Measurements from ENCODE around the gene CTNNA3. TPM values are rescaled to one million over a fixed set of nuclear protein-coding genes. Genes with fewer than 3 reads are reported as not detected.

CTNNA3 gene
- total RNA-seq, 2 donors from 2014 or later, result 20.3 to 23.8 TPM

DNA sequence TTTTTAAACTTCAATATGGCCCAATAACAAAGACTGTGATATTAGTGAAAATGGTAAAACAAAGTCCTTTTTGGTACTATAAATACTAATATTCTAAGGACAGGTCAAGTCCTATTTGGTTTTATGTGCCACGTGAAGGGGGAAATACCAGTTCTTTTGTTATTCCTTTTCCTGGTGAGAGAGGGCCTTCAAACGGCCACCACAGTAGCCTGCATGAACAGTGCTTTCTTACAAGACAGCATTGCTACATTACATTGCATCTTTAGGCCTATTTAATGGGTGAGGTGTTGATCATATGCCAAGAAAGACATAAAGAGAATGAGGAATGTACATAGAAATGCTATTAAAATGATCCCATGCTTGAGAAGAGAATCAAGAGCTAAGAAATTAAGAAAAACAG lies 555.4 kb downstream of the CTNNA3 start:
- TF ChIP-seq, protein P1, sequence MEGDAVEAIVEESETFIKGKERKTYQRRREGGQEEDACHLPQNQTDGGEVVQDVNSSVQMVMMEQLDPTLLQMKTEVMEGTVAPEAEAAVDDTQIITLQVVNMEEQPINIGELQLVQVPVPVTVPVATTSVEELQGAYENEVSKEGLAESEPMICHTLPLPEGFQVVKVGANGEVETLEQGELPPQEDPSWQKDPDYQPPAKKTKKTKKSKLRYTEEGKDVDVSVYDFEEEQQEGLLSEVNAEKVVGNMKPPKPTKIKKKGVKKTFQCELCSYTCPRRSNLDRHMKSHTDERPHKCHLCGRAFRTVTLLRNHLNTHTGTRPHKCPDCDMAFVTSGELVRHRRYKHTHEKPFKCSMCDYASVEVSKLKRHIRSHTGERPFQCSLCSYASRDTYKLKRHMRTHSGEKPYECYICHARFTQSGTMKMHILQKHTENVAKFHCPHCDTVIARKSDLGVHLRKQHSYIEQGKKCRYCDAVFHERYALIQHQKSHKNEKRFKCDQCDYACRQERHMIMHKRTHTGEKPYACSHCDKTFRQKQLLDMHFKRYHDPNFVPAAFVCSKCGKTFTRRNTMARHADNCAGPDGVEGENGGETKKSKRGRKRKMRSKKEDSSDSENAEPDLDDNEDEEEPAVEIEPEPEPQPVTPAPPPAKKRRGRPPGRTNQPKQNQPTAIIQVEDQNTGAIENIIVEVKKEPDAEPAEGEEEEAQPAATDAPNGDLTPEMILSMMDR (IDR thresholded peaks at IDR 0.05), result no peak

DNA sequence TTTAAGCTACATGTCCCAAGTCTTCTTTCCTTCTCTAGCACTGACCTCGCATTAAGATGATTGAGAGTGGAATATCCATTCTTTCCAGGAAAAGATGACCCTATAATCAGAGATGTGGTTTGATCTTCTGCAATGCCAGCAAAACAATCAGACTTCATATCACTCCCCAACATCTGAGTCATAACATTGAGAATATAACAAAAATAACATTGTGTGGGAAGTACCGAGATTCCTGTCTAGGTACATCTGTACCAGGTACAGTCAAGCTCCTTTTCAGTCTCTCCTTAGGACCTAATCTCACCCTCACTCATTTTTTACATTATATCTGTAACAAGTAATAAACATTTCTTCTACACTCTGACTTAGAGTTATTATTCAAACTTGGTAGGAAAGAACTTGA lies 568.6 kb downstream of the CTNNA3 start:
- TF ChIP-seq, protein P1 (IDR thresholded peaks at IDR 0.05), result no peak
- H3K4me1 ChIP-seq, result no peaks in the 10 kb centered on the region
- DNase-seq (ENCODE audit: low spot score), result no peak
- no peak overlapping the region for H3K27ac ChIP-seq
- no peak overlapping the region for H3K4me3 ChIP-seq
- H3K9me3 ChIP-seq, result no peaks in the 10 kb centered on the region
- no peaks in the 10 kb centered on the region for H3K36me3 ChIP-seq
- H3K27me3 ChIP-seq, result no peaks in the 10 kb centered on the region

More for the DNA sequence above, 555.4 kb downstream of the CTNNA3 start:
- no peak for DNase-seq (ENCODE audit: low spot score)
- Histone ChIP-seq H3K36me3 (no peaks in the 10 kb centered on the region), H3K27me3 (no peaks in the 10 kb centered on the region), H3K4me3 (no peak overlapping the region), H3K27ac (no peak overlapping the region), H3K9me3 (no peaks in the 10 kb centered on the region), H3K4me1 (no peaks in the 10 kb centered on the region)

GRCh38 chr10:67119651-67120050 lies 576.3 kb downstream of the CTNNA3 start:
- H3K27ac ChIP-seq, result no peak overlapping the region
- no peaks in the 10 kb centered on the region for H3K9me3 ChIP-seq
- no peaks in the 10 kb centered on the region for H3K36me3 ChIP-seq
- H3K4me3 ChIP-seq, result no peak overlapping the region
- TF ChIP-seq, protein P1 (IDR thresholded peaks at IDR 0.05), result no peak
- H3K27me3 ChIP-seq, result no peaks in the 10 kb centered on the region
- peaks cover 0 to 7% of the 10 kb centered on the region in 2 donors for H3K4me1 ChIP-seq
- no peak for DNase-seq (ENCODE audit: low spot score)

GRCh38 chr10:67115972-67116371 lies 580.0 kb downstream of the CTNNA3 start:
- TF ChIP-seq, protein P1 (IDR thresholded peaks at IDR 0.05), result no peak
- Histone ChIP-seq H3K36me3 (no peaks in the 10 kb centered on the region), H3K4me1 (peaks cover 0 to 7% of the 10 kb centered on the region in 2 donors), H3K4me3 (no peak overlapping the region), H3K27ac (no peak overlapping the region), H3K9me3 (no peaks in the 10 kb centered on the region), H3K27me3 (no peaks in the 10 kb centered on the region)
- DNase-seq (ENCODE audit: low spot score), result no peak

GRCh38 chr10:67114945-67115344 lies 581.0 kb downstream of the CTNNA3 start:
- H3K4me3 ChIP-seq, result no peak overlapping the region
- no peaks in the 10 kb centered on the region for H3K36me3 ChIP-seq
- DNase-seq (ENCODE audit: low spot score), result no peak
- H3K27ac ChIP-seq, result no peak overlapping the region
- H3K4me1 ChIP-seq, result peaks cover 0 to 7% of the 10 kb centered on the region in 2 donors
- TF ChIP-seq, protein P1 (IDR thresholded peaks at IDR 0.05), result no peak
- no peaks in the 10 kb centered on the region for H3K27me3 ChIP-seq
- no peaks in the 10 kb centered on the region for H3K9me3 ChIP-seq

DNA sequence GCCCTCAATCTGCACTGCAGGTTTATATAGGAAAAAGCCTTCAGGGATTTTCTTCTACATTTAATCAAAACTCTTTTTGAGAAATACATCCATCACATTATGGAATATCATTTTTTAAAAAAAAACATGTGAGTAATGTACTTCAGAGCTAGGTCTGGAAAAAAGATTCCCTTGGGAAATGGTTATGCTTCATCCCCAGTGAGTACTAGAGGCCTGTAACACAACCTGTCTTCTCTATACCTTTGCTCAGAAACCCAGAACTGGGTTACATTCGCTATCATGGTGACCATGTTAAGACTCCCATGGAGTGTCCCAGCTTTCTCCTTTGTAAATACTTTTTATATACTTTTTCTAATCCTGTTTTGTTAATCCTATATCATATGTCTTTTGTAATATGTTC lies 583.2 kb downstream of the CTNNA3 start:
- Histone ChIP-seq H3K27me3 (no peaks in the 10 kb centered on the region), H3K27ac (no peak overlapping the region), H3K9me3 (no peaks in the 10 kb centered on the region), H3K4me3 (no peak overlapping the region), H3K36me3 (no peaks in the 10 kb centered on the region), H3K4me1 (peaks cover 0 to 7% of the 10 kb centered on the region in 2 donors)
- DNase-seq (ENCODE audit: low spot score), result no peak
- TF ChIP-seq, protein P1 (IDR thresholded peaks at IDR 0.05), result no peak

All from right atrium auricular region (tissue), 2 donors.